MM.1S (cell line): ENCODE data around the gene ZBTB46.

Experiments
- CTCF ChIP-seq: fragments of 300-600 bp; sonication (generic); IDR thresholded peaks from 2 replicates; pipeline ENCODE4 v1.5.1; 2016; ENCODE audit warnings: antibody characterized with exemption, low read length, mixed read lengths
- EZH2 ChIP-seq: fragments of 300-600 bp; sonication (generic); optimal IDR thresholded peaks from 2 replicates; pipeline ENCODE3; 2017; ENCODE audit warnings: low read depth, mild to moderate bottlenecking, antibody characterized with exemption, low read length, mixed read lengths
- EZH2phosphoT487 ChIP-seq: fragments of 300-600 bp; sonication (generic); IDR thresholded peaks from 2 replicates; pipeline ENCODE4 v1.6.1; 2018; ENCODE audit warnings: antibody characterized with exemption, low read length

DNA sequence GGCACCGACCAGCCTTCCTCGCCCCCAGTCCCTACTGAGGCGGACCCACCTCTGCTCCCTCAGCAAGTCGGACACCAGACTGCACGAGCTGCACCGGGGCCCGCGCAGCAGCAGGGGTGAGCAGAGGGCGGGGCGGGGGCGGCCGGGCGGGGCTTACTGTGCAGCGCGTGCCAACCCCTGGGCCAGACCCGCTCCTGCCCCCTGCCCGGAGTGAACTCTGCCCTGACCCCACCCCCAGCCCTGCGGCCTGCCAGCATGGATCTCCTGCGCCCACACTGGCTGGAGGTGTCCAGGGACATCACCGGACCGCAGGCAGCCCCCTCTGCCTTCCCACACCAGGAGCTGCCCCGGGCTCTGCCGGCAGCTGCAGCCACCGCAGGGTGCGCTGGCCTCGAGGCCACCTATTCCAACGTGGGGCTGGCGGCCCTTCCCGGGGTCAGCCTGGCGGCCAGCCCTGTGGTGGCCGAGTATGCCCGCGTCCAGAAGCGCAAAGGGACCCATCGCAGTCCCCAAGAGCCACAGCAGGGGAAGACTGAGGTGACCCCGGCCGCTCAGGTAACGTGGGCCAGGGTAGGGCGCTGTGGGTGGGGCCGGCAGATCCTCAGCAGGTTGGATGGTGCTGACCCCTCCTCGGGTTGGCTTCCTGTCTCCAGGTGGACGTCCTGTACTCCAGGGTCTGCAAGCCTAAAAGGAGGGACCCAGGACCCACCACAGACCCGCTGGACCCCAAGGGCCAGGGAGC lies 92.9 kb downstream of the ZBTB46 start:
- TF ChIP-seq CTCF (no peak), EZH2 (no peak), EZH2phosphoT487 (no peak)
